ENCODE results near the gene MATN1.
A peak's percentile ranks its signal among the peaks of the same experiment; 100 is the strongest.

The MATN1 gene

DNA sequence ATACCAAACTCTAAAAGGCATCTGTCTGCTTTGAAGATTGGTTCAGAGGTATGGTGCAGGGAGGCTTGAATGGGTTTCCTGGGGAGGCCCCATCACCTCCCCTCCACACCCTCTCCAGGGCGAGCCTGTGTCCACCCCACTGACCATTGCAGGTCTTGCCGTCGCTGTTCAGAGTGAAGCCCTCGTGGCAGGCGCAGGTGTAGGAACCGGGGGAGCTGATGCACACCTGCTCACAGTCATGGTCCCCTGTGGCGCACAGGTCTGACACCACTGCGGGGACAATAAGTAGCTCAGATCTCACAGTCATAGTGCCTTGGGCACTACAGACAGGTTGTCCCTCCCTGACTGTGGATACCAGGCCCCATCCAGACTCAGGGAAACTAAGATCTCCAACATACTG is 6.7 kb downstream of the MATN1 start:
- Histone ChIP-seq H3K36me3 (no peaks in the 10 kb centered on the region), H3K27me3 (peaks cover 18% of the 10 kb centered on the region), H3K9me3 (no peaks in the 10 kb centered on the region), H3K4me1 (ENCODE audit: control insufficient read depth in 1 of 2, insufficient read depth in 1 of 2, low read depth in 1 of 2, low read length in 1 of 2) (peaks cover 10 to 19% of the 10 kb centered on the region in 2 experiments), H3K27ac (no peak overlapping the region), H3K4me3 (ENCODE audit: low read depth in 1 of 2, low read length in 1 of 2) (no peak overlapping the region)
- TF ChIP-seq CTCF (IDR thresholded peaks at IDR 0.05), result no peak

DNA sequence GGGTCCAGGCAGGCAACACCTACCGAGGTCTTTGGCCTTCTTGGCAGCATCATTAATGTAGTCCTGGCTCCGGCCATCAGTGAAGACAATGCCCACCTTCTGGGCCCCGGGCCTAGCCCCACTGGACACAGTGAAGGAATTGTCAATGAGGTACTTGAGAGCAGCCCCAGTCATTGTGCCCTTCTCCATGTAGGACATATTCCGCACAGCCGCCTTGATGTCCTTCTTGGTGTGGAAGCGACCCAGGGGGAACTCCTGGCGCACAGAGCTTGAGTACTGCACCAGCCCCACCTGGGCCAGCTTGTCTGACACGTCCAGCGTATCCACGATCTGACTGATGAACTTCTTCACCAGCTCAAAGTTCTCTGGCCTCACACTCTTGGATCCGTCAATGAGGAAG is 7.5 kb downstream of the MATN1 start:
- Histone ChIP-seq H3K27ac (no peak overlapping the region), H3K36me3 (no peaks in the 10 kb centered on the region), H3K4me1 (ENCODE audit: control insufficient read depth in 1 of 2, insufficient read depth in 1 of 2, low read depth in 1 of 2, low read length in 1 of 2) (peaks cover 10 to 19% of the 10 kb centered on the region in 2 experiments), H3K4me3 (ENCODE audit: low read depth in 1 of 2, low read length in 1 of 2) (no peak overlapping the region), H3K9me3 (no peaks in the 10 kb centered on the region), H3K27me3 (peaks cover 24% of the 10 kb centered on the region)
- no peak for TF ChIP-seq CTCF (IDR thresholded peaks at IDR 0.05)

GRCh38 chr1:30715216-30715615 is 8.2 kb downstream of the MATN1 start:
- H3K4me3 ChIP-seq (ENCODE audit: low read depth in 1 of 2, low read length in 1 of 2), result no peak overlapping the region
- H3K27me3 ChIP-seq, result peaks cover 31% of the 10 kb centered on the region
- H3K27ac ChIP-seq, result no peak overlapping the region
- no peaks in the 10 kb centered on the region for H3K9me3 ChIP-seq
- TF ChIP-seq CTCF (IDR thresholded peaks at IDR 0.05), result peak; percentile 18
- H3K36me3 ChIP-seq, result no peaks in the 10 kb centered on the region
- H3K4me1 ChIP-seq (ENCODE audit: control insufficient read depth in 1 of 2, insufficient read depth in 1 of 2, low read depth in 1 of 2, low read length in 1 of 2), result peaks cover 10 to 19% of the 10 kb centered on the region in 2 experiments

DNA sequence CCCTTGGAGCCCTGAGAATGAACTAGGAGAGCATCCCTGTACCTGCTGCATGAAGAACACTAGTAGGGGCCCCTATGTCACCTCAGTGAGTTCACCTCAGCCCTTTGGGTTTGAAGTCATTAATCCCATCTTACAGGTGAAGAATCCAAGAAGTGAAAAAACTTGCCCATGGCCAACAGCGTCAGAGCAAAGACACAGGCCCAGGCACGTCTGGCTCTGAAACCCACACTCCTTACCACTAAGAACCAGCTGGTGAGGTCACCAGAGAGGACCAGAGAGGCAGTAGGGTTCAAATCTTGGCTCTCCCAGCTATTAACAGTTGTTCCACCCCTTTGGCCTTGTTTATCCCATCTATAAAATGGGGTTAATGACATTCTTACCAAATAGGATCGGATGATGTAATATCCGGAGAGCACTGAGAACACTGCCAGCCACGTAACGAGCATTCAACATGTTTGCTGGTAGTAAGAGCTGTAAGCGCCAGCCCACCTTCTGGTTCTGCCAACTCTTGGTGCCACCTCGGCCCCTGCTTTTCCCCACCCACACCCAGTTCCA is 8.8 kb downstream of the MATN1 start:
- TF ChIP-seq CTCF (IDR thresholded peaks at IDR 0.05), result no peak
- Histone ChIP-seq H3K4me1 (ENCODE audit: control insufficient read depth in 1 of 2, insufficient read depth in 1 of 2, low read depth in 1 of 2, low read length in 1 of 2) (peaks cover 10 to 18% of the 10 kb centered on the region in 2 experiments), H3K27ac (no peak overlapping the region), H3K9me3 (no peaks in the 10 kb centered on the region), H3K4me3 (ENCODE audit: low read depth in 1 of 2, low read length in 1 of 2) (no peak overlapping the region), H3K36me3 (no peaks in the 10 kb centered on the region), H3K27me3 (peaks cover 37% of the 10 kb centered on the region)

GRCh38 chr1:30714025-30714424 is 9.4 kb downstream of the MATN1 start:
- no peak overlapping the region for H3K4me3 ChIP-seq (ENCODE audit: low read depth in 1 of 2, low read length in 1 of 2)
- no peaks in the 10 kb centered on the region for H3K36me3 ChIP-seq
- no peak for TF ChIP-seq CTCF (IDR thresholded peaks at IDR 0.05)
- no peaks in the 10 kb centered on the region for H3K9me3 ChIP-seq
- H3K4me1 ChIP-seq (ENCODE audit: control insufficient read depth in 1 of 2, insufficient read depth in 1 of 2, low read depth in 1 of 2, low read length in 1 of 2), result peaks cover 4 to 12% of the 10 kb centered on the region in 2 experiments
- H3K27me3 ChIP-seq, result peaks cover 43% of the 10 kb centered on the region
- H3K27ac ChIP-seq, result no peak overlapping the region
